K562 (cell line): ENCODE measurements around the gene CCDC33. TPM values are rescaled to one million over a fixed set of nuclear protein-coding genes. Genes with fewer than 3 reads are reported as not detected.

ENCODE experiments used
- ATAC-seq: fragments of 200-7000 bp; cut with Tn5 transposase; 3 replicates; pipeline ENCODE4 v1.9.1; 2020; ENCODE audit warnings: moderate library complexity
- BruUV-seq: library from RNA; stranded (reverse); fragments of 400-500 nt; replicated peaks from 2 replicates; lab custom pipeline; 2021; lab: Mats Ljungman, UMichigan
- CTCF ChIA-PET: fragments of 300-600 bp; formaldehyde crosslinking; extraction: SDS; loops from one replicate; lab custom pipeline; 2021; ENCODE audit warnings: low intra/inter-chr PET ratio; lab: Yijun Ruan, JAX
- POLR2A ChIA-PET: fragments of 300-600, 350-650 bp; sonication (Branson Sonifier 250); formaldehyde crosslinking; extraction: SDS; loops from one replicate; lab custom pipeline; 2021; ENCODE audit warnings: antibody characterized with exemption, inconsistent platforms; lab: Yijun Ruan, JAX
- DNase-seq, 4 experiments: peaks; one replicate each; pipeline versions ENCODE4 v3.0.0 to v3.0.0-alpha.2; 2011 to 2018; ENCODE audit warnings: low spot score in 3 of 4, mixed read lengths in 3 of 4; ENCODE audit errors: extremely low read depth in 1 of 4
- FAIRE-seq: peaks from 2 replicates; lab custom pipeline; 2011; peaks lifted over from hg19 to GRCh38; lab: Jason Lieb, UNC
- H2AFZ ChIP-seq: 2 replicates; pipeline ENCODE4 v1.6.0; 2011; ENCODE audit warnings: low read depth, low read length, control low read depth, inconsistent platforms
- H3K27ac ChIP-seq: fragments of 200-600 bp; 3 replicates; pipeline ENCODE4 v1.8.0; 2011; ENCODE audit warnings: low read depth, mild to moderate bottlenecking, control low read depth, inconsistent platforms, low read length, moderate library complexity, mixed read lengths; ENCODE audit errors: extremely low read depth
- H3K27me3 ChIP-seq, 2 experiments: fragments of 300-600 bp in 1 of 2; 2 replicates in 1 of 2; 3 replicates in 1 of 2; pipeline versions ENCODE4 v1.6.0 to v1.8.0; 2011; ENCODE audit warnings: inconsistent platforms in 2 of 2, low read length in 2 of 2, mild to moderate bottlenecking in 1 of 2, mixed read lengths in 1 of 2, moderate library complexity in 1 of 2; ENCODE audit not compliant: control insufficient read depth in 2 of 2, insufficient read depth in 2 of 2
- H3K36me3 ChIP-seq: fragments of 300-600 bp; 3 replicates; pipeline ENCODE4 v1.8.0; 2011; ENCODE audit warnings: mild to moderate bottlenecking, low read length, inconsistent platforms; ENCODE audit not compliant: control insufficient read depth, insufficient read depth
- H3K4me1 ChIP-seq, 2 experiments: fragments of 200-600 bp in 1 of 2; replicated peaks in 1 of 2; 2 replicates in 1 of 2; 3 replicates in 1 of 2; pipeline versions ENCODE4 v1.5.1 to v1.8.0; 2011; ENCODE audit warnings: inconsistent platforms in 2 of 2, low read length in 2 of 2, mild to moderate bottlenecking in 1 of 2, mixed read lengths in 1 of 2, moderate library complexity in 1 of 2; ENCODE audit not compliant: control insufficient read depth in 2 of 2, insufficient read depth in 2 of 2
- H3K4me2 ChIP-seq: 2 replicates; pipeline ENCODE4 v1.6.1; 2011; ENCODE audit warnings: low read length, control low read depth, inconsistent platforms, mixed read lengths; ENCODE audit not compliant: insufficient read depth
- H3K4me3 ChIP-seq: fragments of 200-600 bp; sonication (generic), shearing (Covaris generic); 2 replicates; pipeline ENCODE4 v1.5.1; 2016; ENCODE audit warnings: control low read depth, inconsistent platforms
- H3K79me2 ChIP-seq: fragments of 200-600 bp; 3 replicates; pipeline ENCODE4 v1.8.0; 2011; ENCODE audit warnings: low read length, inconsistent platforms; ENCODE audit not compliant: control insufficient read depth, insufficient read depth
- H3K9ac ChIP-seq, 2 experiments: 2 replicates each; pipeline versions ENCODE4 v1.6.0 to v1.6.1; 2011; ENCODE audit warnings: low read depth in 2 of 2, low read length in 2 of 2, control low read depth in 1 of 2, inconsistent platforms in 1 of 2, mild to moderate bottlenecking in 1 of 2, mixed read lengths in 1 of 2; ENCODE audit not compliant: insufficient read depth in 1 of 2
- H3K9me1 ChIP-seq: one replicate; pipeline ENCODE4 v1.6.0; 2011; ENCODE audit warnings: inconsistent platforms, mild to moderate bottlenecking, low read length, moderate library complexity; ENCODE audit not compliant: control insufficient read depth, insufficient read depth
- H3K9me3 ChIP-seq: replicated peaks from 2 replicates; pipeline ENCODE4 v1.5.1; 2011; ENCODE audit warnings: low read depth, low read length, inconsistent platforms; ENCODE audit not compliant: control insufficient read depth, insufficient read depth
- H4K20me1 ChIP-seq: replicated peaks from 2 replicates; pipeline ENCODE4 v1.6.1; 2011; ENCODE audit warnings: low read length, inconsistent platforms, mixed read lengths; ENCODE audit not compliant: control insufficient read depth, insufficient read depth
- CEBPB ChIP-seq: fragments of 450-650 bp; IDR thresholded peaks from 2 replicates; pipeline ENCODE4 v1.6.1; 2016; ENCODE audit warnings: missing genetic modification characterization, missing compliant biosample characterization
- CEBPG ChIP-seq, 3 experiments: fragments of 200-800 bp in 1 of 3; sonication (Bioruptor generic) in 1 of 3; sonication (generic) in 1 of 3; formaldehyde crosslinking in 1 of 3; IDR thresholded peaks in 2 of 3; conservative IDR thresholded peaks in 1 of 3; 2 replicates each; pipeline versions ENCODE4 v1.6.1 to v1.8.0; 2016 to 2022; ENCODE audit warnings: missing compliant biosample characterization in 2 of 3, missing genetic modification characterization in 2 of 3, mild to moderate bottlenecking in 1 of 3, missing genetic modification reagents in 1 of 3
- CTCF ChIP-seq, 3 experiments: IDR thresholded peaks in 2 of 3; conservative IDR thresholded peaks in 1 of 3; 2 replicates each; pipeline ENCODE4 v1.5.1; 2011 to 2012; ENCODE audit warnings: low read length in 3 of 3, mild to moderate bottlenecking in 3 of 3, control low read depth in 2 of 3, improper control_type of control experiment in 1 of 3, inconsistent platforms in 1 of 3, low read depth in 1 of 3, mixed read lengths in 1 of 3, moderate library complexity in 1 of 3; ENCODE audit not compliant: insufficient read depth in 2 of 3
- HNRNPLL ChIP-seq: fragments of 200-400 bp; formaldehyde crosslinking; IDR thresholded peaks from 2 replicates; pipeline ENCODE4 v1.6.1; 2017; ENCODE audit warnings: low read length, low read depth, mild to moderate bottlenecking; ENCODE audit not compliant: poor library complexity, severe bottlenecking
- TEAD2 ChIP-seq: fragments of 450-650 bp; IDR thresholded peaks from 2 replicates; pipeline ENCODE4 v1.6.1; 2016; ENCODE audit warnings: missing genetic modification characterization, control low read depth, missing compliant biosample characterization
- ZNF431 ChIP-seq: sonication (generic); formaldehyde crosslinking; IDR thresholded peaks from 2 replicates; pipeline ENCODE4 v1.8.0; 2022; ENCODE audit warnings: mild to moderate bottlenecking, missing genetic modification reagents
- WGBS: fragments of 100-300 bp; shearing (Covaris generic); methylation state at CpG from one replicate; pipeline ENCODE4 v1.1.6; 2016; ENCODE audit warnings: low coverage, mixed read lengths; ENCODE audit not compliant: insufficient coverage; ENCODE audit errors: missing lambda C conversion rate; 5-methylcytosine and 5-hydroxymethylcytosine counted together
- in situ Hi-C: fragments of 300-500 bp; cut with MboI; formaldehyde crosslinking; loops from 4 replicates; pipeline ENCODE4 v1.15.0; 2018; ENCODE audit warnings: inconsistent platforms, mixed read lengths
- intact Hi-C: fragments of 100-400 bp; cut with micrococcal nuclease; formaldehyde crosslinking; loops from 2 replicates; pipeline ENCODE4 v1.14.2; 2022
- polyA plus RNA-seq, 8 experiments: library from polyadenylated mRNA; depleted of rRNA in 4 of 8; stranded (reverse) in 5 of 8; unstranded in 3 of 8; fragments of >200 nt; fragmentation: Nextera tagmentation in 2 of 8; fragmentation: Illumina TruSeq in 1 of 8; extraction: Ambion mirVana in 2 of 8; extraction: Trizol in 1 of 8; gene quantifications; 2 replicates each; pipeline versions ENCODE4 v1.2.1 to v1.2.3, GENCODE V29; 2011 to 2014; ENCODE audit warnings: inconsistent platforms in 1 of 8, missing spikeins in 1 of 8
- total RNA-seq, 7 experiments: library from RNA; depleted of rRNA in 6 of 7; stranded (reverse); fragments of >200 nt in 6 of 7; fragmentation: Illumina TruSeq in 2 of 7; extraction: Trizol in 2 of 7; gene quantifications; 2 replicates each; pipeline versions ENCODE4 v1.2.1 to v1.2.3, GENCODE V29; 2011 to 2021; ENCODE audit warnings: low replicate concordance in 1 of 7

The CCDC33 gene
- total and polyA plus RNA-seq, 9 of the 15 experiments (the other 6 are each of a cell fraction or from before 2014, with no cell fraction given) = 0.08 to 1.1 (median 0.15) TPM; not detected in 4

- H3K9me1 ChIP-seq = no peaks in the 10 kb centered on the region
- peaks cover 19 to 37% of the 10 kb centered on the region in 2 experiments; a peak in 4 of 5 replicates for H3K27me3 ChIP-seq
- no peak overlapping the region for H3K4me3 ChIP-seq
- no peak overlapping the region for H3K27ac ChIP-seq
- CTCF ChIA-PET = no interaction called here
- H3K79me2 ChIP-seq = no peaks in the 10 kb centered on the region
- H2AFZ ChIP-seq = no peak overlapping the region
- DNase-seq (peak; percentile 37 to 55 (median 40)), ATAC-seq (peak; percentile 85), FAIRE-seq (peak; percentile 58)
- in situ Hi-C loops (no loop called here), intact Hi-C loops (no loop called here)
- no peak overlapping the region for H3K9ac ChIP-seq
- peak; percentile 45; the same call in 1 of the 2 replicates for TF ChIP-seq CEBPG (CRISPR knock-in tag; IDR thresholded peaks at IDR 0.05)
- peak in 1 of 2 experiments; percentile 66; a peak in 2 of 4 replicates for TF ChIP-seq CEBPG (tag; conservative IDR thresholded peaks at IDR 0.05 in 1 of 2, IDR thresholded peaks at IDR 0.05 in 1 of 2)
- no peak for TF ChIP-seq ZNF431 (CRISPR knock-in tag)
- TF ChIP-seq CEBPB = peak; percentile 78
- no peak for TF ChIP-seq HNRNPLL
- no peak for TF ChIP-seq TEAD2 (tag)
- peak; percentile 19 to 31 (median 28); a peak in 3 of 6 replicates for TF ChIP-seq CTCF (IDR thresholded peaks at IDR 0.05 in 2 of 3, conservative IDR thresholded peaks at IDR 0.05 in 1 of 3; ENCODE audit: insufficient read depth in 2 of 3, low read depth in 1 of 3, low read length in 3 of 3)
- POLR2A ChIA-PET = no interaction called here
- no peaks in the 10 kb centered on the region for H3K9me3 ChIP-seq
- no peak overlapping the region for H3K4me2 ChIP-seq
- no peaks in the 10 kb centered on the region for H3K36me3 ChIP-seq
- BruUV-seq = no TSS peak
- WGBS = 2% methylated on average over 26 of the region's 26 CpGs
- H3K4me1 ChIP-seq = peaks cover 0 to 6% of the 10 kb centered on the region in 2 experiments; a peak in 1 of 5 replicates
- H4K20me1 ChIP-seq = peaks cover 28% of the 10 kb centered on the region
Measured at GRCh38 chr15:74300057-74300795, 64.1 kb downstream of the CCDC33 start.
